Measurements from ENCODE around the gene MYO3B.
"Not testable (repeated sequence)": the region's sequence is repeated elsewhere in the genome, so short reads cannot be mapped to it uniquely, and the experiment has no call there.

Gene MYO3B

GRCh38 chr2:170461889-170462288, 283.9 kb downstream of the MYO3B start:
- in situ Hi-C loops (cut with HindIII; ENCODE audit: low sequenced_read_pairs): no loop called here

GRCh38 chr2:170462433-170463205, 284.7 kb downstream of the MYO3B start:
- in situ Hi-C loops (cut with HindIII; ENCODE audit: low sequenced_read_pairs): no loop called here

DNA sequence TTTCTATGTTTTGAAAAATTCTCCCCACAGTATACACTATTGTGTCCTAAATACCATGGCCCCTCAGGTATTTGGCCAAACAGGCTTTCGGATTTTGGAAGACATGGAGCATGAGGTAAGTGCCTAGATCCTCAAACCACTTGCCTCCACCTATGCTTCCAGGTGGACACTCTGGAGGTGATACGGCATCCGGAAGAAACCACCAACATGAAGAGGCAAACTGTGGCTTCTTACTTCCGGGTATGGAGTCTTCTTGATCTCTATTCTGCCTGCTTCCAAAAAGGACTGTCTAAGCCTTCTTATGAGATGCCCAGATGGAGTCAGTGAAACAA, 285.2 kb downstream of the MYO3B start:
- in situ Hi-C loops (cut with HindIII; ENCODE audit: low sequenced_read_pairs): no loop called here

- in situ Hi-C loops (cut with HindIII; ENCODE audit: low sequenced_read_pairs): no loop called here
These were observed 286.3 kb downstream of the MYO3B start for GRCh38 chr2:170464268-170464667.

DNA sequence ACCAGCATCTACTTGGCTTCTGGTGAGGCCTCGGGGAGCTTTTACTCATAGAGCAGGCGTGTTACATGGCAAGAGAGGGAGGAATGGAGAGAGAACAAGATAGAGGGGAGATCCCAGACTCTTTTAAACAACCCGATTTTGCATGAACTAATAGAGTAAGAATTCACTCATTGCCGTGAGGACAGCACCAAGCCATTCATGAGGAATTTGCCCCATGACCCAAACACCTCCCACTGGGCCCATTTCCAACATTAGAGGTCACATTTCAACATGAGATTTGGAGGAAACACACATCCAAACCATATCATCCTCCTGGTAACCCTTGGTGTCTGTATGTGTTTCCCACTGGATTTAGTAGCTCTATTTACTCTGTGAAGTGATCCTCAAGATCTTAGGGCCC, 287.3 kb downstream of the MYO3B start:
- in situ Hi-C loops (cut with HindIII; ENCODE audit: low sequenced_read_pairs): no loop called here

GRCh38 chr2:170466632-170467031, 288.7 kb downstream of the MYO3B start:
- in situ Hi-C loops (cut with HindIII; ENCODE audit: low sequenced_read_pairs): no loop called here

GRCh38 chr2:170467568-170468422, 289.8 kb downstream of the MYO3B start:
- in situ Hi-C loops (cut with HindIII; ENCODE audit: low sequenced_read_pairs): no loop called here

- in situ Hi-C loops (cut with HindIII; ENCODE audit: low sequenced_read_pairs): no loop called here
These were observed 290.6 kb downstream of the MYO3B start for GRCh38 chr2:170468557-170468956.

DNA sequence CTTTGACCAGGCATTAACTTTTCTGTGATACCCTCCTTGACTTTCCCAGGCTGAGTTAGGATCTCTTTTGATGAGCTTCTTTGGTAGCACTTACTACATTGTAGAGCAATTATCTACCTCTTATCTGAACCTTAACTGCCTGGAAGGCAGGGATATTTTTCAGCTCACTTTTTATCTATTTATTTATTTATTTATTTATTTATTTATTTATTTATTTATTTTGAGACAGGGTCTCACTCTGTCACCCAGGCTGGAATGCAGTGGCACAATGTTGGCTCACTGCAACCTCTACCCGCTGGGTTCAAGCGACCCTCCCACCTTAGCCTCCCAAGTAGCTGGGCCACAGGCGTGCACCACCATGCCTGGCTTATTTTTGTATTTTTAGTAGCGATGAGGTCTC, 294.6 kb downstream of the MYO3B start:
- in situ Hi-C loops (cut with HindIII; ENCODE audit: low sequenced_read_pairs): not testable (repeated sequence)

DNA sequence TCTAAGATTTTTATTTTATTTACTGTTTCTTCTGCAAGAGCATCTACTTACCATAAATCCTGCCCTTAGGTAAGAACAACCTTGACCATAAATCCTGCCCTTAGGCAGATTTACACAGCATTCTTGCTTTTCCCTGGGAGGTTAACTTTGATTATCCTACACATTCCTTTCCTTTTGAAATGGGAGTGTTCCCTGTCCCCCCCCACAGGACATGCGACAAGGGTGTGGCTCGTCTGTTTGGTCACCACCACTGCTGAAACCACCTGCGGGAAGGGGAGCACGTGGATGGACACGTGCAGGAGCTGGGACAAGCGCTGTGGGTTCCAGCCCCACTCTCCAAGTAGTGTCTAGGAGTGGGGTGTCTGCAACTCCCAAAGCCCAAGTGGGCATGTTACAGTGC, 297.9 kb downstream of the MYO3B start:
- in situ Hi-C loops (cut with HindIII; ENCODE audit: low sequenced_read_pairs): no loop called here

DNA sequence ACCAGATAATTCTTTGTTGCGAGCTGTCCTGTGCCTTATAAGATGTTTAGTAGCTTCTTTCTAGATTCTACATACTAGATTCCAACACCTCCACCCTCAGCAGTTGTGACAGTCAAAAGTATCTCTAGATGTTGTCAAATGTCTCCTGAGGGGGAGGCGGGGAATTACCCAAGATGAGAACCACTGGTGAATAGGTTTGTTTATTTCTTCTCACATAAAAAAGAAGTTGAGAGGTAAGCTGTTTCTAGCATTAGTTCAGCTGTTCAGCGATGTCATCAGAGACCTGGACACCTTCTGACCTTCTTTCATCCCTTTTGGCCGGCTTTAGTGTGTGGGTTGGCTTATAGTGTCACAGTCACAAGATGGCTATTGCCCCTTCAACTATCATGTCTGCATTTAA, 299.7 kb downstream of the MYO3B start:
- in situ Hi-C loops (cut with HindIII; ENCODE audit: low sequenced_read_pairs): no loop called here

DNA sequence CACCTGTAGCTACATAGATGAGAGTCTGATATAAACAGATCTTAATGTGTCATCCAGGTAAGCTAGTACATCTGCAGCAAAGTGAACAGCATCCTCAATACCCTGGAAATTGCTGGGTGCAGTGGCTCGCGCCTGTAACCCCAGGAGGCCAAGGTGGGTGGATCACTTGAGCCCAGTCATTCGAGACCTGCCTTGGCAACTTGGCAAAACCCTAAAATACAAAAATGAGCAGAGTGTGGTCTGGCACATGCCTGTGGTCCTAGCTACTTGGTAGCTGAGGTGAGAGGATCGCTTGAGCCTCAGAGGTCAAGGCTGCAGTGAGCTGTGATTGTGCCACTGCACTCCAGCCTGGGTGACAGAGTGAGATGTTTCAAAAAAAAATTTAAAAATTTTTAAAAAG, 303.3 kb downstream of the MYO3B start:
- in situ Hi-C loops (cut with HindIII; ENCODE audit: low sequenced_read_pairs): no loop called here

GRCh38 chr2:170484552-170484951, 306.6 kb downstream of the MYO3B start:
- in situ Hi-C loops (cut with HindIII; ENCODE audit: low sequenced_read_pairs): no loop called here

DNA sequence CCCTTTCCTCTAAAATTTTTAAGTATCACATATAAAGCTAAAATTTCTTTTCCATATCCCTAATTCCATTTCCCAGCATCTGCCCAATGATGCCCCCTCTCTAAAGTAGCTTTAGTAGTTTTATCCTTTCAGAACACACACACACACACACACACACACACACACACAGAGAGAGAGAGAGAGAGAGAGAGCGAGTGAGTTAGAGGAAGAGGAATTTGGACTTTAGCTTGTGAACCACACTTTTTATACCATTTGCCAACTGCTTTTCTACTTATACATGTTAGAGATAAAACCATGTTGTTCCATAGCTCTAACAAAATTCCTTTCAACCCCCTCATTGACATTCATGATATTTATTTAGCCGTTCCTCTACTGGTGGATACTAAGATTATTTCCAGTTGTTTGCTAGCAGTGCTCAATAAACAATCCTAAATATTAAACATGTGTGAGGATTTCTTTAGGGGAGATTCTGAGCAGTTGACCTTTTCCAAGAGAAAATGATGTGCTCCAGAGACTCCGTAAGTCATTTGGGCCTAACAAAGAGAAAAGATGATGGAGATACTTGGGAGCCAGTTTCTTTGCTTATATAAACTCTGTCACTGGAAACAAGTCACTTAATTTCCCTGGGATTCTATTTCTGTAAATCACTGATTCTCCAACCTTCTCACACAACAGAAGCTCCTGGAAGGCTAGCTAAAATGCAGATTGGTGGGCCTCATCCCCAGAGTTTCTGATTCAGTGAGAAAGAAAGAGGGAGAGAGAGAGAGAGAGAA, 307.5 kb downstream of the MYO3B start:
- in situ Hi-C loops (cut with HindIII; ENCODE audit: low sequenced_read_pairs): no loop called here

- in situ Hi-C loops (cut with HindIII; ENCODE audit: low sequenced_read_pairs): no loop called here
These were observed 308.8 kb downstream of the MYO3B start for GRCh38 chr2:170486730-170487129.

DNA sequence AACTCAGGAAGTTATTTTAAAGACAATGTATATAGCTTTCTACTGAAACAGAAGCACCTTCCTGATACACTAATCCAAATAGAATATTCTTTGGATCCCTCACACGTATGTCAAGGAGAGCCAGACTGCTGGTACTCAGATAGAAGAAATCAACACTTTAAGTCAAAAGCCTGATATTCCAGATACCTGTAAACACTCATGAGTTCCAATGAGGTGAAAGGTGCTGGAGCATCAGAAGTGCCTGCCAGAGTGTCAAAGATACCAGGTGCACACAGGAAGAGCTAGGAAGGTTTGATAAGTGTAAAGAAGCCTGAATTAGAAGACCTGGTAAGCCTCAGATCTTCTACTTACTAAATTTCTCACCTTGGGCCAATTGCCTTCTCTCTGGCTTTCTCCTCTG, 310.9 kb downstream of the MYO3B start:
- in situ Hi-C loops (cut with HindIII; ENCODE audit: low sequenced_read_pairs): no loop called here

GRCh38 chr2:170492010-170492409, 314.1 kb downstream of the MYO3B start:
- in situ Hi-C loops (cut with HindIII; ENCODE audit: low sequenced_read_pairs): no loop called here

DNA sequence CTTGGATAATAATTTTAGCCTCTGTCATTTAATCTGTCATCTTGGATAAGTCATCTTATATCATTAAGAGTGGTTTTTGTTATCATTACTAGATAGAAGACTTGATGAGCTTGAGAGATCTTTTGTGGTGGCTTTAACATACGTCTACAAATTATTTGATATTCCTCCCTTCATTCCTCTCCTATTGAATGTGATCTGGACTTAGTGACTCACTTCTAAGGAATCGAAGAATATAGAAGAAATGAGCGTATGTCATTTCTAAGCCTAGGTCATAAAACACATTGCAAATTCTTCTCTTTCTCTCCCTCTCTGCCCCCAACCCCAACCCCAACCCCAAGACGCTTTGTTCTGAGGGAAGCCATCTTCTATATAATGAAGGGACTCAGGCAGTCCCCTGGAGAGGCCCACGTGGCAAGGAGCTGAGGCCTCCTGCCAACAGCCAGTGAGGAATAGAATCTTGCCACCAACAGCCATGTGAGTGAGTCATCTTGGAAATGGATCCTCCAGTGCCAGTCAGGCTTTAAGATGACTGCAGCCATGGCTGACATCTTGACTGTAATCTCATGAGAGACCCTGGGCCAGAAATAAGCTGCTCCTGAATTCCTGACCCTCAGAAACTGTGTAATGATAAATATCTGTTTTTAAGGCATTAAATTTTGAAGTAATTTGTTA, 315.6 kb downstream of the MYO3B start:
- in situ Hi-C loops (cut with HindIII; ENCODE audit: low sequenced_read_pairs): no loop called here

DNA sequence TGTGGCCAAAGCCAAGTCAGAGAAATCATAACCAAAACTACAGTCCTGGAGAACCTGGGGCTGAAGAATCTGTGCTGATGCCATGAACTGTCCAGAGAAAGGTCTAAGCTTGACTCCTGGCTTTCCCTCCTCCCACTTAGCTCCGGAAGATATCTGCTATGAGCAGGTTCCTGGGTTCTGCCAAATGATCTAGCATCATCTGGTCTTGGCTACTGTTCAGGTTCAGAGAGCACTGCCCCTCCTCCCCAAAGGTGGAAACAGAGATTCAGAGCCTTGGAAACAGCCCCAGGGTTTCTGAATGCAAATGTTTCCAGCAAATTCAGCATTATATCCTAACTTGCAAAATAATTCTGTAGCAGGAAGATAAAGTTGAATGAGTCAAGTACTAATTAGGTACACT, 317.9 kb downstream of the MYO3B start:
- in situ Hi-C loops (cut with HindIII; ENCODE audit: low sequenced_read_pairs): no loop called here

DNA sequence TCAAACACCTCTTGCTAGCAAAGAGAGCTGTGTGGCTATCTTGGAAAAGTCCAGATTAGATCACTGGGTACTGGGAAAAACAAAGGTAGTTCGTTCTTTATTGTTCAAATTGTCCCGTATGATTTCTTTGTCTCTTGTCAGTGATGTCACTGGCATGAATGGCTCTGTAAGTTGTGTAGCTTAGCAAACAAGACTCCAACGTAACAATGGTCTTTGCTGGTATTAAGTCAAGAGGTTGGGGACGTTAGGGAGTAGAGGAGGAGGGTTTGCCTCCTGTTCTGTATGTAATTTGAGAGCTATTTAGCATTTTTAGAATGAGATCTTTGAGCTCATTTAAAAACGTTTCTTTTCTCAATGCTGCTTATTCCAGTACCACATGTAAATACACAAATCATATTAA, 320.7 kb downstream of the MYO3B start:
- in situ Hi-C loops (cut with HindIII; ENCODE audit: low sequenced_read_pairs): no loop called here

GRCh38 chr2:170500104-170500503, 322.2 kb downstream of the MYO3B start:
- in situ Hi-C loops (cut with HindIII; ENCODE audit: low sequenced_read_pairs): no loop called here
